Mesenchymal stem cell (in vitro differentiated cells and primary cell): Measurements from ENCODE around the gene ADPRM. TPM values are rescaled to one million over a fixed set of nuclear protein-coding genes. Genes with fewer than 3 reads are reported as not detected.
A peak's percentile ranks its signal among the peaks of the same experiment; 100 is the strongest.

Experiments used
- DNase-seq: peaks from one replicate; pipeline ENCODE4 v3.0.0-alpha.2; 2013
- H2AFZ ChIP-seq: one replicate; pipeline ENCODE4 v1.6.1; 2013; ENCODE audit warnings: low read depth, mild to moderate bottlenecking, control low read depth, inconsistent platforms, low read length, moderate library complexity
- H2AK5ac ChIP-seq: 2 replicates; pipeline ENCODE4 v1.6.1; 2013; ENCODE audit warnings: low read length, moderate library complexity, mild to moderate bottlenecking, inconsistent platforms; ENCODE audit not compliant: severe bottlenecking
- H2BK120ac ChIP-seq: one replicate; pipeline ENCODE4 v1.6.1; 2013; ENCODE audit warnings: low read depth, mild to moderate bottlenecking, inconsistent platforms, low read length, moderate library complexity
- H2BK12ac ChIP-seq, 2 experiments: one replicate each; pipeline ENCODE4 v1.6.1; 2013; ENCODE audit warnings: inconsistent platforms in 2 of 2, low read length in 2 of 2, mild to moderate bottlenecking in 2 of 2, moderate library complexity in 2 of 2, control low read depth in 1 of 2
- H2BK15ac ChIP-seq: one replicate; pipeline ENCODE4 v1.6.1; 2013; ENCODE audit warnings: mild to moderate bottlenecking, low read depth, inconsistent platforms; ENCODE audit not compliant: poor library complexity, severe bottlenecking
- H2BK5ac ChIP-seq: 2 replicates; pipeline ENCODE4 v1.6.1; 2013; ENCODE audit warnings: low read depth, mild to moderate bottlenecking, low read length, control low read depth, inconsistent platforms; ENCODE audit not compliant: poor library complexity, severe bottlenecking
- H3K14ac ChIP-seq, 2 experiments: one replicate each; pipeline ENCODE4 v1.6.1; 2013; ENCODE audit warnings: inconsistent platforms in 2 of 2, low read length in 2 of 2, control low read depth in 1 of 2, mild to moderate bottlenecking in 1 of 2, moderate library complexity in 1 of 2
- H3K18ac ChIP-seq, 2 experiments: one replicate each; pipeline ENCODE4 v1.6.1; 2013; ENCODE audit warnings: inconsistent platforms in 2 of 2, low read length in 2 of 2, control low read depth in 1 of 2, low read depth in 1 of 2, mild to moderate bottlenecking in 1 of 2
- H3K23ac ChIP-seq, 2 experiments: one replicate each; pipeline ENCODE4 v1.6.1; 2013; ENCODE audit warnings: inconsistent platforms in 2 of 2, low read length in 2 of 2, mild to moderate bottlenecking in 2 of 2, moderate library complexity in 2 of 2, control low read depth in 1 of 2
- H3K27ac ChIP-seq: 2 replicates; pipeline ENCODE4 v1.5.1; 2013; ENCODE audit warnings: mild to moderate bottlenecking, moderate library complexity, low read length, control low read depth, inconsistent platforms; ENCODE audit not compliant: poor library complexity, severe bottlenecking
- H3K27me3 ChIP-seq, 2 experiments: 2 replicates each; pipeline versions ENCODE4 v1.6.1 to v1.7.0; 2013; ENCODE audit warnings: low read length in 2 of 2, mild to moderate bottlenecking in 2 of 2, moderate library complexity in 2 of 2, control low read depth in 1 of 2, inconsistent platforms in 1 of 2; ENCODE audit not compliant: control insufficient read depth in 1 of 2, insufficient read depth in 1 of 2
- H3K36me3 ChIP-seq, 2 experiments: 2 replicates each; pipeline versions ENCODE4 v1.6.1 to v1.7.0; 2013; ENCODE audit warnings: low read length in 2 of 2, control low read depth in 1 of 2, inconsistent platforms in 1 of 2, low read depth in 1 of 2, mild to moderate bottlenecking in 1 of 2; ENCODE audit not compliant: insufficient read depth in 2 of 2, control insufficient read depth in 1 of 2
- H3K4ac ChIP-seq, 2 experiments: one replicate each; pipeline ENCODE4 v1.6.1; 2013; ENCODE audit warnings: inconsistent platforms in 2 of 2, low read length in 2 of 2, mild to moderate bottlenecking in 2 of 2, moderate library complexity in 2 of 2, control low read depth in 1 of 2, low read depth in 1 of 2
- H3K4me1 ChIP-seq: 2 replicates; pipeline ENCODE4 v1.6.1; 2013; ENCODE audit warnings: low read depth, low read length, control low read depth; ENCODE audit not compliant: control insufficient read depth, insufficient read depth
- H3K4me2 ChIP-seq: 2 replicates; pipeline ENCODE4 v1.6.1; 2013; ENCODE audit warnings: low read length, mild to moderate bottlenecking, inconsistent platforms; ENCODE audit not compliant: poor library complexity, severe bottlenecking
- H3K4me3 ChIP-seq, 2 experiments: 2 replicates each; pipeline versions ENCODE4 v1.5.1 to v1.7.0; 2013; ENCODE audit warnings: low read length in 2 of 2, mild to moderate bottlenecking in 2 of 2, control low read depth in 1 of 2, low read depth in 1 of 2; ENCODE audit not compliant: insufficient read depth in 1 of 2
- H3K79me1 ChIP-seq: replicated peaks from 2 replicates; pipeline ENCODE4 v1.6.1; 2013; ENCODE audit warnings: mild to moderate bottlenecking, control low read depth, low read length, inconsistent platforms; ENCODE audit not compliant: poor library complexity, severe bottlenecking
- H3K9ac ChIP-seq: 2 replicates; pipeline ENCODE4 v1.7.0; 2013; ENCODE audit warnings: mild to moderate bottlenecking, low read length, moderate library complexity
- H3K9me3 ChIP-seq: 2 replicates; pipeline ENCODE4 v1.7.0; 2013; ENCODE audit warnings: mild to moderate bottlenecking, low read length; ENCODE audit not compliant: control insufficient read depth
- H4K8ac ChIP-seq: one replicate; pipeline ENCODE4 v1.6.1; 2013; ENCODE audit warnings: inconsistent platforms, mild to moderate bottlenecking, low read length, moderate library complexity
- H4K91ac ChIP-seq: one replicate; pipeline ENCODE4 v1.6.1; 2013; ENCODE audit warnings: mild to moderate bottlenecking, low read length, inconsistent platforms
- WGBS: methylation state at CpG from one replicate; pipeline ENCODE4 v1.1.7; 2013; ENCODE audit warnings: mixed read lengths; 5-methylcytosine and 5-hydroxymethylcytosine counted together
- polyA plus RNA-seq, 2 experiments: library from polyadenylated mRNA; stranded (reverse); fragments of 200-250 nt; gene quantifications; one replicate each; pipeline ENCODE4 v1.2.3, GENCODE V29; 2013

ADPRM gene, protein sequence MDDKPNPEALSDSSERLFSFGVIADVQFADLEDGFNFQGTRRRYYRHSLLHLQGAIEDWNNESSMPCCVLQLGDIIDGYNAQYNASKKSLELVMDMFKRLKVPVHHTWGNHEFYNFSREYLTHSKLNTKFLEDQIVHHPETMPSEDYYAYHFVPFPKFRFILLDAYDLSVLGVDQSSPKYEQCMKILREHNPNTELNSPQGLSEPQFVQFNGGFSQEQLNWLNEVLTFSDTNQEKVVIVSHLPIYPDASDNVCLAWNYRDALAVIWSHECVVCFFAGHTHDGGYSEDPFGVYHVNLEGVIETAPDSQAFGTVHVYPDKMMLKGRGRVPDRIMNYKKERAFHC
- 9.4 TPM for polyA plus RNA-seq (2013, experiment 1 of 2)
- polyA plus RNA-seq (2013, experiment 2 of 2): 10.2 TPM

DNA sequence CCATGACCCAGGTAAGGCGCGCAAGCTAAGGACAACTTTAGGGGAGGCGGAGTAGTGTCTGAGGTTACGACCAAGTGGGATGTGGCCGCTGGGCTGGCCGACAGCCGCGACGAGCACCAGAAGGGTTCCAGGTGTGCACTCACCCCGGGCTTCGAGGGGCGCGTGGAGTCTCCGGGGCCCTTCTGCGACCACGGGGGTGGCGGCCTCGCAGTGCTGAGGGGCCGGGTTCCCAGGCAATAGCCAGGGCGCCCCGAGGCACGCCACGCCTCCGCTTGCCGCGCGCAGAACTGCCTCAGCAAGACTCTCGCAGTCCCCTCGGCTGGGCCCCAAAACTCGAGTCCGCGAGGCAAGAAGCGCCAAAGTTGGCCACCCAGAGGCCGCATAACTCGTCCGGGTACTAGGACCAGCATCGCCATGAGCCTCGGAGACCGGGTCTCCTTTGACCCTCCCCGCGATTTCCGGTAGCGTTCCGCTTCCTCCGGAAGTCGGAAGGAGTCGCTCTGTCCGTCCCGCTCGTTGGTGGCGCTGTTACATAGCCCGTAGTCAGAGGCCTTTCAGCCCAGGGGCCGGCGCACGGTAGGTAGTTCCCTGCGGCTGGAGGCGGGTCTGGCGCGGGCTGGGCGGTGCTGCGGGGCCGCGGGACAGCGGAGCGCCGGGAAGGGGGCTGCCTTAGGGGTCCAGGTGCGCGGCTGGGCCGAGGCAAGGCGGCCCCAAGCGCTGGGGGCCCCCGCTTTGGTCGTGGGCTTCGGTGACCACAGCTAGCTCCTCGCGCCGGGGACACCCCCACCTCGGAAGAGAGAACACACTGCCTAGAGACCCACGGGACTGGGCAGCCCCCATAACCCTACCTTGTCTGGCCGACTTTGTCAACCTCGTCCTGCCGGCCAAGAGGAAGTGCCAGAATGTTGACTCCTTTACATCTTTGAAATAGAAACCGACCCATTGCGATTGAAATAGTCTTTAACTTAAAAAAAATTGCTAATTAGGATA is at the start of gene ADPRM, which contains the start of gene SCO1:
Gene ADPRM (plus strand): TSS at position 503 of the 990 bp plus-strand sequence. CDS start 7,333 bp downstream, outside the sequence.
Gene SCO1 (minus strand): TSS at position 442 of the 990 bp plus-strand sequence. CDS start 26 bp downstream, at position 416.
- peak within 1 kb of the TSS; percentile 90 for H4K91ac ChIP-seq
- H3K4me2 ChIP-seq: peak within 1 kb of the TSS; percentile 89
- H3K27ac ChIP-seq: peak within 1 kb of the TSS; percentile 82
- no peak within 1 kb of the TSS for H2BK12ac ChIP-seq
- under 1% methylated on average over 71 of the region's 84 CpGs for WGBS
- peak within 1 kb of the TSS; percentile 97 to 98 for H3K4me3 ChIP-seq
- peak within 1 kb of the TSS in 1 of 2 experiments; percentile 68 for H3K14ac ChIP-seq
- peaks cover 9% of the 10 kb centered on the region for H3K4me1 ChIP-seq
- H2AFZ ChIP-seq: peak within 1 kb of the TSS; percentile 79
- H2AK5ac ChIP-seq: no peak within 1 kb of the TSS
- peaks cover 7 to 30% of the 10 kb centered on the region in 2 experiments for H3K36me3 ChIP-seq
- H2BK5ac ChIP-seq: peak within 1 kb of the TSS; percentile 86
- peak; percentile 96 for DNase-seq
- H3K4ac ChIP-seq: peak within 1 kb of the TSS; percentile 92 to 94
- H3K79me1 ChIP-seq: peaks cover 14% of the 10 kb centered on the region
- no peaks in the 10 kb centered on the region for H3K9me3 ChIP-seq
- H3K18ac ChIP-seq: peak within 1 kb of the TSS; percentile 96 to 98
- H2BK15ac ChIP-seq: peak within 1 kb of the TSS; percentile 69
- H3K23ac ChIP-seq: peak within 1 kb of the TSS in 1 of 2 experiments; percentile 23
- H3K9ac ChIP-seq: peak within 1 kb of the TSS; percentile 96
- H3K27me3 ChIP-seq: no peaks in the 10 kb centered on the region
- peak within 1 kb of the TSS; percentile 94 for H4K8ac ChIP-seq
- H2BK120ac ChIP-seq: peak within 1 kb of the TSS; percentile 83

DNA sequence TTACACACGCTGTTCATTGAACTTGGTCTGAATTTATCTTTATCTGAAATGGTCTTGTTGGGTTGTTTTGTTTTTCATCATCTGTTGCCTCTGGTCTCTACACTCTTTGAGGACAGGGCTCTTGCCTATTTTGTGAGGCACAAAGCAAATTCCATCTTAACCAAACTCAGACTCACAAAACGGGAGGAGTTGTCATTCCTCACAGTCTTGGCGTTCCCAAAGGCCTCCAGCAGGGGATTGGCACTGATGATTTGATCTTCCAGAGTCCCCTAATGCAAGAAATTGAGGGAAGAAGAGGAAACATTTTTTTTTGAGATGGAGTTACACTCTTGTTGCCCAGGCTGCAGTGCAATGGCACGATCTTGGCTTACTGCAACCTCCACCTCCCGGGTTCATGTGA is 49.0 kb upstream of the ADPRM start:
- Histone ChIP-seq H3K23ac (no peak overlapping the region), H3K27ac (no peak overlapping the region), H3K14ac (no peak overlapping the region), H3K4me1 (peaks cover 2% of the 10 kb centered on the region), H4K8ac (no peak overlapping the region), H4K91ac (no peak overlapping the region), H3K9ac (no peak overlapping the region), H2BK5ac (no peak overlapping the region), H3K4me3 (no peak overlapping the region), H3K36me3 (peaks cover 0 to 7% of the 10 kb centered on the region in 2 experiments), H2BK12ac (no peak overlapping the region), H2AFZ (no peak overlapping the region), H2AK5ac (no peak overlapping the region), H3K18ac (no peak overlapping the region), H3K4ac (no peak overlapping the region), H3K79me1 (no peaks in the 10 kb centered on the region), H3K9me3 (no peaks in the 10 kb centered on the region), H2BK120ac (no peak overlapping the region), H3K27me3 (no peaks in the 10 kb centered on the region), H3K4me2 (no peak overlapping the region), H2BK15ac (no peak overlapping the region)
- 88% methylated on average over 4 of the region's 5 CpGs for WGBS
- DNase-seq: no peak

DNA sequence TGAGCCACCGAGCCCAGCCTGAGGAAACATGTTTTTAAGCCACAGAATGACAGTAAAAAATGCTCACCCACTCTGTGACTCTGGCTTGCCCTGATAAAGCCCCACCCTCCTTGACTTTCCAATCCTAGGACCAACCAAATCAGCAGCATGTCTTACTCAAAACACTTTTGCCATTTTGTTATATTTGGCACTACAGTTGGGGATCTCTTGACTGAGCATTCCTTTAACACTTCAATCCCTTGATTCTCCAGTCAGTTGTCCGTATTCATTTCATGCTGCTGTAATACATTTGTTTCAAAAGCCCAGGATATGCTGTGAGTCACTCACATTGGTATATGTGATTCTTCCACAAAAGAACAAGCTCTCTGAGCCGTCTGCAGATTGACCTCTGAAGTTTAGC is 48.4 kb upstream of the ADPRM start:
- H3K36me3 ChIP-seq: peaks cover 0 to 7% of the 10 kb centered on the region in 2 experiments
- no peak overlapping the region for H2AK5ac ChIP-seq
- peak; percentile 9 for DNase-seq
- H3K23ac ChIP-seq: no peak overlapping the region
- WGBS: 85% methylated on average over 3 of the region's 3 CpGs
- no peaks in the 10 kb centered on the region for H3K79me1 ChIP-seq
- H2AFZ ChIP-seq: no peak overlapping the region
- H3K9me3 ChIP-seq: no peaks in the 10 kb centered on the region
- no peak overlapping the region for H4K8ac ChIP-seq
- H2BK120ac ChIP-seq: no peak overlapping the region
- H3K4ac ChIP-seq: no peak overlapping the region
- no peak overlapping the region for H3K4me3 ChIP-seq
- H3K4me2 ChIP-seq: no peak overlapping the region
- no peak overlapping the region for H3K18ac ChIP-seq
- no peak overlapping the region for H3K14ac ChIP-seq
- H2BK5ac ChIP-seq: no peak overlapping the region
- no peak overlapping the region for H3K27ac ChIP-seq
- H2BK15ac ChIP-seq: no peak overlapping the region
- H4K91ac ChIP-seq: no peak overlapping the region
- no peak overlapping the region for H3K9ac ChIP-seq
- H2BK12ac ChIP-seq: no peak overlapping the region
- H3K4me1 ChIP-seq: peaks cover 2% of the 10 kb centered on the region
- peaks cover 0 to 3% of the 10 kb centered on the region in 2 experiments for H3K27me3 ChIP-seq
